ENCODE measurements around the gene SWI5.

SWI5 gene

GRCh38 chr9:128246471-128246870, 29.6 kb upstream of the SWI5 start:
- DNase-seq (ENCODE audit: insufficient read length, low spot score) (no peak), FAIRE-seq (no peak)
- TF ChIP-seq POLR2A (IDR thresholded peaks at IDR 0.05; ENCODE audit: low read depth, low read length), result no peak

DNA sequence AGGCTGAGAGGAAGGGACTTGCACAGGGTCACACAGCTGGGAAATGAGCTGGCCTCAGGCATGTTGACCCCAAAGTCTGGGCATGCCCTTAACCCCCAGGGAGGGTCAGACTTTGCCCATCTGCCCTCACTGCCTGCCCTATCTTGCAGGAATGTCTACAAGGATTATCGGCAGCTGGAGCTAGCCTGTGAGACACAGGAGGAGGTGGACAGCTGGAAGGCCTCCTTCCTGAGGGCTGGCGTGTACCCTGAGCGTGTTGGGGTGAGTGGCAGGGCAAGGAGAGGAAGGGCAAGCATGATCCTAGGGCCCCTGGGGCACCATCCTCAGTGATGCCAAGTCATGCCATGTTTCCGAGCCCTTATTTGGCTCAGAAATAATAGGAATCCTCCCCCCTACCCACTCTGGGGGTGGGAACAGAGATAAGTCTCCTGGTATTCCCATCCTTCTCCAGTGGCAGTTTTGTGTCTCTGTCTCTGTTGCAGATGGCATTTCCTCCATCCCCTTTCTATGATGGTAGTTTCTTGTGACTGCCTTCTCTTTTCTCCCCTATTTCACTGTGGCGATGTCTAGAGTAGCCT, 28.8 kb upstream of the SWI5 start:
- FAIRE-seq, result no peak
- no peak for DNase-seq (ENCODE audit: insufficient read length, low spot score)
- TF ChIP-seq POLR2A (IDR thresholded peaks at IDR 0.05; ENCODE audit: low read depth, low read length), result no peak

DNA sequence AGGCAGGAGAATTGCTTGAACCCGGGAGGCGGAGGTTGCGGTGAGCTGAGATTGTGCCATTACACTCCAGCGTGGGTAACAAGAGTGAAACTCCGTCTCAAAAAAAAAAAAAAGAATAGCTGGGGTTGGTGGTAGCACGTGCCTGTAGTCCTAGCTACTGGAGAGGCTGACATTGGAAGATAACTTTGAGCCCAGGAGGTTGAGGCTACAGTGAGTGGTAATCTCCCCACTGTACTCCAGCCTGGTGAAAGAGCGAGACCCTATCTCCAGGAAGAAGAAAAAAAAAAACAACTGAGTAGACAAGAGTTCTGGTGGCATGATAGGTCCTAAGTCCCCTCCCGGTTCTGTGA, 26.5 kb upstream of the SWI5 start:
- FAIRE-seq (no peak), DNase-seq (ENCODE audit: insufficient read length, low spot score) (no peak)
- no peak for TF ChIP-seq POLR2A (IDR thresholded peaks at IDR 0.05; ENCODE audit: low read depth, low read length)

DNA sequence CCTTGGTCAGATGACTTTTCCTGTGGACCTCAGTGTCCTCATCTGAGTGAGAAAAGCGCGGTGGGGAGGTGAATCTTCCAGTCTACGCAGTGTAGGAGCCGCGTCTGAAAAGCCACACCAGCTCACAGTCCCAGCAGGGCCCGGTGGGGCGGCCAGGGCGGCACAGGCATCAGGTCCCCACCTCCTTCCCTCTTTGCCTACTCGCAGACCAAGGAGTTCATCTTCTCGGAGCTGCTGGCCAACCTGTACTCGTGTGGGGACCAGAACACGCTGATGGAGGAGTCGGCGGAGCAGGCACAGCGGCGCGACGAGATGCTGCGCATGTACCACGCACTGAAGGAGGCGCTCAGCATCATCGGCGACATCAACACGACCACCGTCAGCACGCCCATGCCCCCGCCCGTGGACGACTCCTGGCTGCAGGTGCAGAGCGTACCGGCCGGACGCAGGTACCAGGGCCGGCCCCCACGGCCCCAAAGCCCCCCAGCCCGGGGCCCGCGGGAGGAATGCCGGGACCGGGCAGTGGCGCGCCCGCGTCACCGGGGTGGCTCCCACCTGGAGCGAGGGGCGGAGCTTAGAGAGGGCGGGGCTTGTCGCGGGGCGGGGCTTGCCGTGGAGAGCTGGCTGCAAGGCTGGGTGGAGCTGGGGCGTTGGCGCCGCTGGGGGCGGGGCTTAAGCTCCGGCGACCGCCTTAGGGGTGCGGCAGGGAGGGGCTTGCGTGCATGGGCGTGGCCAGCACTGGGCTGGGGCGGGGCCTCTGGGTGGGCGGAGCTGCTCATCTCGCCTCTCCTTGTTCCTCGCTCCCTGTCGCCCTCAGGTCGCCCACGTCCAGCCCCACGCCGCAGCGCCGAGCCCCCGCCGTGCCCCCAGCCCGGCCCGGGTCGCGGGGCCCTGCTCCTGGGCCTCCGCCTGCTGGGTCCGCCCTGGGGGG, 25.9 kb upstream of the SWI5 start:
- no peak for TF ChIP-seq POLR2A (IDR thresholded peaks at IDR 0.05; ENCODE audit: low read depth, low read length)
- DNase-seq (ENCODE audit: insufficient read length, low spot score) (no peak), FAIRE-seq (no peak)

GRCh38 chr9:128250839-128251731, 25.0 kb upstream of the SWI5 start:
- DNase-seq (ENCODE audit: insufficient read length, low spot score) (no peak), FAIRE-seq (no peak)
- TF ChIP-seq POLR2A (IDR thresholded peaks at IDR 0.05; ENCODE audit: low read depth, low read length), result no peak

DNA sequence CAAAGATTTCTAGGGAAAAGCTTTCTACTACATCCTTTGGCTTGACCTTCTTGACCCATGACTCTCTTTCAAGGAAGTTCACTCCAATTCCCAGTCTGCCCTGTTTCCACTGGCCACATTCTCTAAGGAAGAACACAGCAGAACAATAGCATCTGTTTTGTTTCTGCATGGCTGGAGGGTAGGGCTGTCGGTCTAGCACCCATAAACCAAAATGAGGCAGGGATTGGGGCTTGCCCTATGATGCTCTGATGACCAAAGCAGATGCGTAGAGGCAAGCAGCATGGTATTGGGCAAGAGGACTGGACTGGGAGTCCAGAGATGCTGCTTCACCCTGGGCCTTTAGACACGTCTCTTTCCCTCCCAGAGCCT, 24.4 kb upstream of the SWI5 start:
- peak; percentile 86 for DNase-seq (ENCODE audit: insufficient read length, low spot score)
- no peak for TF ChIP-seq POLR2A (IDR thresholded peaks at IDR 0.05; ENCODE audit: low read depth, low read length)
- no peak for FAIRE-seq

GRCh38 chr9:128252317-128253139, 23.5 kb upstream of the SWI5 start:
- no peak for TF ChIP-seq POLR2A (IDR thresholded peaks at IDR 0.05; ENCODE audit: low read depth, low read length)
- FAIRE-seq (no peak), DNase-seq (ENCODE audit: insufficient read length, low spot score) (no peak)

- no peak for FAIRE-seq
- TF ChIP-seq POLR2A (IDR thresholded peaks at IDR 0.05; ENCODE audit: low read depth, low read length), result no peak
- DNase-seq (ENCODE audit: insufficient read length, low spot score), result no peak
These were observed 22.7 kb upstream of the SWI5 start for GRCh38 chr9:128253140-128253990.

- no peak for TF ChIP-seq POLR2A (IDR thresholded peaks at IDR 0.05; ENCODE audit: low read depth, low read length)
- no peak for FAIRE-seq
- DNase-seq (ENCODE audit: insufficient read length, low spot score), result no peak
These were observed 22.1 kb upstream of the SWI5 start for GRCh38 chr9:128253991-128254346.

DNA sequence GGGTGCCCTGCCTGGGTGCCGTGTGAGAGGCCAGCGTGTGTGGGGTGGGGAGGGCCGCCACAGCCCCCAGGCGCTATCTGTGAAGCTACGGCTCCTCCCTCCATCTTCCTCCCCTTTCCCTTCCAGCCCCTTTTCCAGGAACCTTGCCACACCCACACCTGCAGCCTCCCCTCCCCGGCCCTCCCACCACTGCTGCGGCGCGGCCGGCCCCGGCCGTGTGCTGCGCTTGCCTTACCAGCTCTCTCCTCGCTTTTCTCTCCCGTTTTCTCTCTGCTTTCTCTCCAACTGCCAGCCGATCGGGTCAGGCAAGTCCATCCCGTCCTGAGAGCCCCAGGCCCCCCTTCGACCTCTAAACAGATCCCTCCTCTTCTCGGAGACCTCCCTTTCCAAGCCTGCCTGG, 21.7 kb upstream of the SWI5 start:
- no peak for FAIRE-seq

GRCh38 chr9:128254855-128255759, 21.0 kb upstream of the SWI5 start:
- no peak for FAIRE-seq
- no peak for TF ChIP-seq POLR2A (IDR thresholded peaks at IDR 0.05; ENCODE audit: low read depth, low read length)
- DNase-seq (ENCODE audit: insufficient read length, low spot score), result peak; percentile 95

More for the DNA sequence above, 21.7 kb upstream of the SWI5 start:
- no peak for DNase-seq (ENCODE audit: insufficient read length, low spot score)
- no peak for TF ChIP-seq POLR2A (IDR thresholded peaks at IDR 0.05; ENCODE audit: low read depth, low read length)

All from H54 (cell line).